GM21576 (cell line): ENCODE results near the gene BEND7.
"Not testable (repeated sequence)": the region's sequence is repeated elsewhere in the genome, so short reads cannot be mapped to it uniquely, and the experiment has no call there.

Experiments used
- ATAC-seq: cut with Tn5 transposase; IDR thresholded peaks from one replicate; pipeline ENCODE4 v1.9.1; 2021; ENCODE audit warnings: mild to moderate bottlenecking, moderate library complexity; ENCODE audit not compliant: unreplicated experiment

BEND7 gene

DNA sequence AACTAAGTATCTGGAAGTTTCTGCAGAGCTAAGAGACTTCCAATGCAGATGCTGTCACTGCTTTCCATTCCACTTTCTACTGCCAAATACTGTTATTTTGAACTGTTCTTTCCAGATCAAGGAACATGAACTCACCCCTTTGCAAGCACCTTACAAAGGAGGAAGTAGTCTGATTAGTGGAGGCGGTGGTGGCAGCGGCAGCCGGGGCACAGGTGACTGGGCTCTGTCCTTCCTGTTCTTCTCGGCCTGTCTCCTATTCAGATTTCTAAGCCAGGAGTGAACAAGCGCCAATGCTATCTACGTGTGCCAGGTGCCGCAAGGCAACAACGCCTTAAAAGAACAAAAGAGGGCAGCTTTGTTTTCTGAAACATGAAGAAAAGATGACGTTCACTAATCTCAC, 44.9 kb downstream of the BEND7 start:
- ATAC-seq, result no peak

GRCh38 chr10:13483073-13483472, 45.7 kb downstream of the BEND7 start:
- no peak for ATAC-seq

DNA sequence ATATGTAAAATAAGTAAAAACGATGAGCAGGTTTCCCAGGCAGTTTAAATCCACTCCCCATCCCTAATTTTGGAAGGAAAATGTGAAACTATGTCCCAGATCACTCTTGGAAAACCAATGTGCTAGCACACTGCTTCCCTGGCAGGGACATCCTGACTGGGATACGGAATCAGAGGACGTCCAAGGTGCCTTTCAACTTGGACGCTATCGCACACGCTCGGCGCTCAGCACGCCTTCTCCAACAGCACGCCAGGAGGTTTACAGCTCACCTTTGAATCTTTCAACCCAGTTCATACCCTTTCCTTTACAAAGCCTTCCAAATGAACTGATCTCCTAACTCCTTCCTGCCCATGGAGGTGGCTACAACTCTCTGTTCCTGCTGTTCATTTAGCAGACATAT, 47.1 kb downstream of the BEND7 start:
- ATAC-seq, result no peak

GRCh38 chr10:13475124-13475523, 53.7 kb downstream of the BEND7 start:
- ATAC-seq, result no peak

DNA sequence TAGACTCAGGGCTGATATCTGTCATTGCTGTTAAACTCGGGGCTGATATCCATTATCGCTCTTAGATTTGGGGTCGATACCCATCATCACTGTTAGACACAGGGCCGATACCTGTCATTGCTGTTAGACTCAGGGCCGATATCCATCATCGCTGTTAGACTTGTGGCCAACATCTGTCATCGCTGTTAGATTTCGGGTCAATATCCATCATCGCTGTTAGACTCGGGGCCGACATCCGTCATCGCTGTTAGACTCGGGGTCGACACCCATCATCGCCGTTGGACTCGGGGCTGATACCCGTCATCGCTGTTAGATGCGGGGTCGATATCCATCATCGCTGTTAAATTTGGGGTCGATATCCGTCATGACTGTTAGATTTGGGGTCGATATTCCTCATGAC, 54.8 kb downstream of the BEND7 start:
- ATAC-seq, result no peak

DNA sequence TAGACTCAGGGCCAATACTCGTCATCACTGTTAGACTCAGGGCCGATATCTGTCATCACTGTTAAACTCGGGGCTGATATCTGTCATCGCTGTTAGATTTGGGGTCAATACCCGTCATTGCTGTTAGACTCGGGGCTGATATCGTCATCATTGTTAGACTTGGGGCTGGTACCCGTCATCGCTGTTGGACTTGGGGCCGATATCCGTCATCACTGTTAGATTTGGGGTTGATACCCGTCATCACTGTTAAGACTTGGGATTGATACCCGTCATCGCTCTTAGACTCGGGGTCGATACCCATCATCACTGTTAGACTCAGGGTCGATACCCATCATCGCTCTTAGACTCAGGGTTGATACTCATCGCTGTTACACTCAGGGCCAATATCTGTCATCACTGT, 56.5 kb downstream of the BEND7 start:
- ATAC-seq, result no peak

DNA sequence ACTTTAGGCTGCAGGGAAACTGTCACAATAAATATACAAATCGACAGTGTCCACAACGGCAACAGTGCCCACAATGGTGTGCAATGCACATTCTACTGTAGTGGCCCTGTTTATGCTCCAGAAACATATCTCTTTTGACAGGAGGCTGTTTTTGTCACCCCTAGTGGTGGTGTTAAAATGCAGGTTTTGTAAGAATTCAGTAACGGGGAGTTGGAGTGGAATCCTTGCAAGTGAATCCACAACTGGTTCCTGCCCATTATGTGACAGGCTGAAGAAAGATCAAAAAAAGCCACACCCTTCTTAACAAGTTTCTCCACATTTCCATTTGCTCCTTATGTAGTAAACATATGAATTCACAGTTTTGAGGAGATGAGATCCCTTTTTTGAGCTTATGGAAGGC, 58.5 kb downstream of the BEND7 start:
- ATAC-seq, result no peak

DNA sequence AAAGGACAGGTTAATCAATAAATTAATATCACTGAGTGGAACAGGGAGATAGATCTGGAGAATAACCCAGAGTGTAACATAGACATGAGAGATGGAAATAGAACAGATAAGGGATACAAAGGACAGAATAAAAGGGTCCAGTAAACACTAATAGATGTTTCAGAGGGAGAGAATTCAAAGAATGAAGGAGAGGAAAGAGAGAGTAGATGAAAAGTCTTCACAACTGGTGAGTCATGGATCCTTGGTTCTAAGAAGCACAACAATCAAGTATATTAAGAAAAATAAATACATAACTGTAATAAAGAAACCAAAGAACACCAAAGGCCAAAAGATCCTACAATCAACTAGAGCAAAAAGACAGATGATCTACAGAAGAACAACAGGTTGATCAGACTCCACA, 66.3 kb downstream of the BEND7 start:
- ATAC-seq, result no peak

- ATAC-seq, result no peak
Measured at GRCh38 chr10:13458687-13459012, 70.2 kb downstream of the BEND7 start.

DNA sequence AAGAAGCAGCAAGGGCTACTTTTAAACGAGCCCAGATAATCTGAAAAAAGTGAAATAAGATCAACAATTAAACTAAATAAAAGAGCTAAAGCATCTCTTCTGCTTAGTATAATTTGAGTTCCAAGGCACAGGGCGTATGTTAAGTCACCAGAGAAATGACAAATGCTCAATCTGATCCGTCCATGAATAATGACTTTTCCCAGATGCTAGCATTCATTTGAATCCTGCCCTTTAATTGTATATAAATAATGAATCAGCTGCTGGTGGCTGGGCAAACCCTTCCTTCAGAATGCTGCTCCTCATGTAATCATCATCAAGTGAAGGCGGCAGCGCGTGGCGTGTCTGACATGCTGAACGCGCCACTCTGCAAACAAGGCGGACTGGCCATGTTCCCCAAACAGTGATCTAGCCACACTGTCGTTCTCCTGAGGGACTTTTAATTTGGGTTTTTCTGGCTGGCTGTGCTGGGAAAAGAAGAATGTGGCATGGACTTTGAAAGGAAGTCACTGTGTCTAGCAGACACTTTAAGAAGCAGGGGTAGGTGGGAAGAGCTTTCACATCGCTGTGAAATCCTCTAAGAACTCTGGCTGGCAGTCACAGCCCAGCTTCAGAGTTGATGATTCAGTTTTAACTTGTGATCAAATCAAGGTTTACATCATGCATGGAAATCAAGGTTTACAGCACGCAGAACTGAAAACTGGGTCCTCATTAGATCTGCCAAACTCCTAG, 70.7 kb downstream of the BEND7 start:
- no peak for ATAC-seq

DNA sequence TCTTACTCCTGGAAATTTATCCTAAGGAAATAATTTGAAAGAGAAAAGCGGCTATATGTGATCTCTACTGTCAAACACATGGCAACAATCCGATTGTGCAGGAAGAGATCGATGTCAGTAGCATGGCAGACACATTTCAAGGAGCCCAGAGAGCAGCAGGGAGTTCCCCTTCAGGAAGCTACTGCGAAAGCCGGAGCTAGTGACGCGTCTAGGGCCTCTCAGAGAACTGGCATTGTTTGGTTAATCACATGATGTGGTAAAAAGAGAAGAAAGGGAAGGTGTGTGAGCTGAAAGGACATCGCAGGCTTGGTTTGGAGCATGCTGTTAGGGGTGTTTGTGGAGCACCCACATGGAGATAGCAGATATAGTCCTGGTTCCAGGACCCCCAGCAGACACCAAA, 74.9 kb downstream of the BEND7 start:
- no peak for ATAC-seq

GRCh38 chr10:13450069-13450468, 78.7 kb downstream of the BEND7 start:
- no peak for ATAC-seq

DNA sequence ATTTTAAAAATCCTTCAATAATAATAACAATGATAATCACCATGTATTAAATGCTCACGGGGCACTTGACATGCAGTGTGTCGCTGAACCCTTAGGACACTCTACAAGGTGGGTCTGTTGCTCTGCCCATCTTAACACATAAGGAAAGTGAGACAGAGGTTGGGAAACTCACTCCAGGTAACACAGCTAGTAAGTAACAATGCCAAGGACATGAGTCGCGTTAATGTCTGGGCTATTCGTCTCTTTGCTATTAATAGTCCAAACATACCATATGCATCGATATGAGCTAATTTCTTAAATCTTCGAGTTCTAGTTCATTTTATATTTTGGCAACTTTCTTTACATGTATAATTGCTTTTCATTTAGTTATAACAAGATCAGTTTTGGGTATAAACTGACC, 79.5 kb downstream of the BEND7 start:
- no peak for ATAC-seq

GRCh38 chr10:13448216-13448615, 80.6 kb downstream of the BEND7 start:
- ATAC-seq, result no peak

GRCh38 chr10:13445656-13446400, 83.0 kb downstream of the BEND7 start:
- no peak for ATAC-seq

DNA sequence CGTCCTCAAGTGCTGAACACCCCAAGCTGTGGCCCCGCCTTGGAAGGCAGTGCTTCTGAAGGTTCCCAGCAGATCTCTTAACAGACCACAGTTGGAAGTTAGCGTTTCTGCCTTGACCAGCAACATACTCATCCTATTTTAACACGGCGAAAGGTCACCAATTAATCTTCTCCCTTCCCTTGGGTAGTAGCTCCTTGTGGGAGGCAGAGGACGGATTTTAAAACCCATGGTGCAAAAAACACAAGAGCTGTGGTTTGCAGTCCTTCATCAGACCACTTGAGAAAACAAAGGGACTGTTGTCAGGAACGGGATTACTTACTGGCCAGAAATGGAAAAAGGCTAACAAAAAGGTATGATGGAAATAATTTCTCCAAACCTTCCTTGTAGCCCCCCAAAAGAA, 87.3 kb downstream of the BEND7 start:
- no peak for ATAC-seq

DNA sequence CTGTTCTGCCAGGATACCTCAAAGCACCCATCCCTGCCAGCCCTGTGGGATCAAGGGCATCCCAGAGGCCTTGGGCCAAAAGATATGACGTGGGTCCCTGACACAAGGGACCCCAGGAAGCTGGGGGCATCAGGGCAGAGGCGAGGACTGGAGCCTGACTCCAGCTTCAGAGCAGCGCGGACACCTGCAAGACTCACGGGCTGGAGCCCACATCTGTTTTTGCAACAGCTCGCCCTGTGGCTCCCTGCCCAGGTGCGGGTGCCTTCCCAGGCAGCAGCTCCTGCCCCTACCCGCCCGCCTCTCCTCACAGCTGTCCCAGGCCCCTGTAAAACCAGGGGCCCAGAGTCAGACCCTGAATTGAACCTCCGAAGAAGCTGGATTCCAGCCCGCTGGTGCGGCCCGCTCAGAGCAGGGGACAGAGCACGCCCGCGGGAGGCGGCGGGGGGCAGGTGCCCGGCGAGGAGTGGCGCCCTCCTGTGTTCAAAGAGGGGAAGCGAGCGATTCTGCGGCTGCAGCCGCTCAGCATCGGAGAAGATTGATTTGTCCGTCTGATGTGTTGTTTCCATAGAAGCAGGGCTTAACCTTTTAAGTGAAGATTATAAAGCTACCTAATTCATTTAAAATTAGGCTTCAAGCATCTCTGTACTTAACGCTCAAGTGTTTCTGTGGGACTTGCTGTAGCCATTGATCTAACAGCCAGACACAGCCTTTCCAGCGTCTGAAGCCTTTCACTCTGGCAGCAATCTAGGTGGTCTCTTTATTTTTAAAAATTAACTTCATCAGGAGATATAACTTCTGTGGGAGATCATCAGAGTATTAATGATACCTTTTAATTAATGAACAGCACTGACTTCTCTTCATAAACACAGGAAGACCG, 88.4 kb downstream of the BEND7 start:
- peak; percentile 43 for ATAC-seq

GRCh38 chr10:13439313-13440184, 89.3 kb downstream of the BEND7 start:
- no peak for ATAC-seq

DNA sequence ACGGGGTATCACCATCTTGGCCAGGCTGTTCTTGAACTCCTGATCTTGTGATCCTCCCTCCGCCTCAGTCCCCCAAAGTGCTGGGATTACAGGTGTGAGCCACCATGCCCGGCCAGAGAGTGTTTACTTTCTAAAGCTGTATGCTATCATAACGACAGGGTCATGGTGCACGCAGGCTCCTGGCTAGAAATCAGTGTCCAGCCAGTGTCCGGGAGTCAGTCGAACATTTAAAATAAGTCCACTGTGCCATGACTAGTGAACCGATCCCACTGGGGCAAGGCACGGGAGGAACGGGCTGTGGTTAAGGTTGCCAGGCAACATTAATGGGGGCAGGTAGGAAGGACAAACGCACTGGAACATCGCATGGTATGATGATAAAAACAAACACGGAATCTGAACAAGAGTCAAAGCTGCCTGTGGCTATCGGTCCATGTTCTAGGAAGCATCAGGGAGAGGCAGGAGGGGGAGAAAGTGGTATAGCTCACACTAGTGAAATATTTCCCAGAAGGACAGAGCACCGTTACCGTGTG, 91.7 kb downstream of the BEND7 start:
- no peak for ATAC-seq

DNA sequence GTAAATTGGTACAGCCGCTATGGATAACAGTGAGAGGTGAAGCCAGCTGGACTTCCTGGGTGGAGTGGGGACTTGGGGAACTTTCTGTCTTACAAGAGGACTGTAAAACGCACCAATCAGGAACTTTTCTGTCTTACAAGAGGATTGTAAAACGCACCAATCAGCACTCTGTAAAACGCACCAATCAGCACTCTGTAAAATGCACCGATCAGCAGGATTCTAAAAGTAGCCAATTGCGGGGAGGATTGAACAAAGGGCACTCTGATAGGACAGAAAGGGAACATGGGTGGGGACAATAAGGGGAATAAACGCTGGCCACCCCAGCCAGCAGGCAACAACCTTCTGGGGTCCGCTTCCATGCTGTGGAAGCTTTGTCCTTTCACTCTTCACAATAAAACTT, 100.9 kb downstream of the BEND7 start:
- ATAC-seq, result not testable (repeated sequence)

- no peak for ATAC-seq
Measured at GRCh38 chr10:13425397-13425796, 103.4 kb downstream of the BEND7 start.
